IPS-20b (cell line): Measurements from ENCODE around the gene CD207.

Source experiments
- H3K27ac ChIP-seq: one replicate; pipeline ENCODE4 v1.5.1; 2013; ENCODE audit warnings: low read length
- H3K27me3 ChIP-seq: 2 replicates; pipeline ENCODE4 v1.6.1; 2013; ENCODE audit warnings: mild to moderate bottlenecking, low read length, inconsistent platforms; ENCODE audit not compliant: insufficient read depth
- H3K36me3 ChIP-seq: 2 replicates; pipeline ENCODE4 v1.6.1; 2013; ENCODE audit warnings: low read depth, mild to moderate bottlenecking, inconsistent platforms, low read length, moderate library complexity; ENCODE audit not compliant: insufficient read depth
- H3K4me1 ChIP-seq: 2 replicates; pipeline ENCODE4 v1.6.1; 2013; ENCODE audit warnings: mild to moderate bottlenecking, control low read depth, inconsistent platforms, low read length, moderate library complexity; ENCODE audit not compliant: insufficient read depth
- H3K4me3 ChIP-seq: 2 replicates; pipeline ENCODE4 v1.5.1; 2013; ENCODE audit warnings: mild to moderate bottlenecking, low read length, inconsistent platforms
- H3K9ac ChIP-seq: 2 replicates; pipeline ENCODE4 v1.6.1; 2013; ENCODE audit warnings: low read depth, mild to moderate bottlenecking, inconsistent platforms, low read length, moderate library complexity
- H3K9me3 ChIP-seq: 2 replicates; pipeline ENCODE4 v1.6.1; 2013; ENCODE audit warnings: mild to moderate bottlenecking, low read depth, low read length, inconsistent platforms; ENCODE audit not compliant: insufficient read depth

CD207 gene

DNA sequence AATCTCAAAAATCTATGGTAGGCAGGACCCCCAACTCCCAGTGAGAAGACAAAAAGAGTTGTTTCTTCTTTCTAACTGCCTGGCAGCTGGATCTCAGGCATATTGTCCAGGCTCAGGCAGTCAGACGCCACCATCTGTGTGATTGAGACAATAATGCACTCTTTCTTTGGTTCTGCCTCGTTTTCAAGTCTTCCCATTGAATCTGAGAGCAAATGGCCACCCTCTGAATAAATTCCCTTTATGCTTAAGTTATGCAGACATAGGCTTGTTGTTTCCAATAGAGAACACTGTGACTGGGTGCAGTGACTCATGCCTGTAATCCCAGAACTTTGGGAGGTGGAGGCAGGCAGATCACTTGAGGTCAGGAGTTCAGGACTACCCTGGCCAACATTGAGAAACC is 15.3 kb upstream of the CD207 start:
- no peak overlapping the region for H3K4me3 ChIP-seq
- H3K4me1 ChIP-seq, result no peaks in the 10 kb centered on the region
- H3K27me3 ChIP-seq, result no peaks in the 10 kb centered on the region; the same call in 1 of the 2 replicates
- H3K27ac ChIP-seq, result no peak overlapping the region
- H3K9me3 ChIP-seq, result no peaks in the 10 kb centered on the region
- H3K36me3 ChIP-seq, result no peaks in the 10 kb centered on the region
- H3K9ac ChIP-seq, result no peak overlapping the region

DNA sequence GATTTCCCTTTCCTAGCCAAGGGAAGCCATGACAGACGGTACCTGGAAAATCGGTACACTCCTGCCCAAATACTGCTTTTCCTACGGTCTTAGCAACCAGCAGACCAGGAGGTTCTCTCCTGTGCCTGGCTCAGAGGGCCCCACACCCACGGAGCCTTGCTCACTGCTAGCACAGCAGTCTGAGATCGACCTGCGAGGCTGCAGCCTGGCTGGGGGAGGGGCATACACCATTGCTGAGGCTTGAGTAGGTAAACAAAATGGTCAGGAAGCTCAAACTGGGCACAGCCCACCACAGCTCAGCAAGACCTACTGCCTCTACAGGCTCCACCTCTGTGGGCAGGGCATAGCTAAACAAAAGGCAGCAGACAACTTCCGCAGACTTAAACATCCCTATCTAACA is 6.8 kb upstream of the CD207 start:
- Histone ChIP-seq H3K27me3 (no peaks in the 10 kb centered on the region; the same call in 1 of the 2 replicates), H3K4me1 (no peaks in the 10 kb centered on the region), H3K9ac (no peak overlapping the region), H3K36me3 (no peaks in the 10 kb centered on the region), H3K27ac (no peak overlapping the region), H3K9me3 (no peaks in the 10 kb centered on the region), H3K4me3 (no peak overlapping the region)

DNA sequence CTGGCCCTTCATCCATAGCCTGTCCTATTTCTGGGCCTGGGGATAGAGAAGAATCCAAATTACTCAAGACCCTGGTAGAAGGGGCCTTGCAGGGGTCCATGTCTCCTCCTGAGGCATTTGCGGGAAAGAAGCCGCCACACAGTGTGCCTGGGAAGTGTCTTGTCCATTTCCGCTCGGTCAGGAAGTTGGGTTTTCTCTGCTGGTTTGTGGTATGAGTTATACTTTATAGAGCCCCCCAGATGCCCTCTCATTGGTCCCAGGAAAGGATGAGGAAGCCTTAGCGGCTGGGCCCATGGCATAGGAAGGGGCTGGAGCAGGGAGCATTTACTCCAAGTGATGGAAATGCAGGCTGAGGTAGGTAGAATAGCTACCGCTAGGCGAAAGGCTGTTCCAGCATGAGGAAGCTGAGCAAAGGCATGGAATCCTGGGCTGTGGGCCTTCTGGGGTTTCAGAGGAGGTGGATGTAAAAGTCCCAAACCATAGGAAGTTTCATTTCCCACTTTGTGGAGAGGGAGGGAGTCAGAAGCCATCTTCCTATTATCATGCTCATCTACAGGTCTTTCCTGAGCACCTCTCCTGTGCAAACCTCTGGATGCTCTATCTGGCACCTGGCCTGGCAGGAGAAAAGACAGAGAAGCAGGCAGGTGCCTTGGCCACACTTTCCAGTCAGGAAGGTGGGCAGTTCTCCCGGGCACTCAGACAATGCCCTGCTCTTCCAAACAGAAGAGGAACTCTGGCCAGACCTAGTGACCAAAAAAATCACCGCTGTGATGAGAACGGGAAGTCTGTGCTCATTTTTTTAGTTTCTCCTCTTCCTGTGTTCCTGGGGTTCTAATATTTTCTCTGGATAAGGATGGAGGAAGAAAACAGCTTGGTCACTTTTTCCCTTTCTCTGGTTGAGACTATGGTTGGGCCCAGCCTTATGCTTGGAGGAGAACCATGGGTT is 2.6 kb upstream of the CD207 start:
- no peaks in the 10 kb centered on the region for H3K4me1 ChIP-seq
- no peaks in the 10 kb centered on the region; the same call in 1 of the 2 replicates for H3K27me3 ChIP-seq
- no peak overlapping the region for H3K4me3 ChIP-seq
- H3K9me3 ChIP-seq, result no peaks in the 10 kb centered on the region
- H3K27ac ChIP-seq, result no peak overlapping the region
- H3K9ac ChIP-seq, result no peak overlapping the region
- no peaks in the 10 kb centered on the region for H3K36me3 ChIP-seq

DNA sequence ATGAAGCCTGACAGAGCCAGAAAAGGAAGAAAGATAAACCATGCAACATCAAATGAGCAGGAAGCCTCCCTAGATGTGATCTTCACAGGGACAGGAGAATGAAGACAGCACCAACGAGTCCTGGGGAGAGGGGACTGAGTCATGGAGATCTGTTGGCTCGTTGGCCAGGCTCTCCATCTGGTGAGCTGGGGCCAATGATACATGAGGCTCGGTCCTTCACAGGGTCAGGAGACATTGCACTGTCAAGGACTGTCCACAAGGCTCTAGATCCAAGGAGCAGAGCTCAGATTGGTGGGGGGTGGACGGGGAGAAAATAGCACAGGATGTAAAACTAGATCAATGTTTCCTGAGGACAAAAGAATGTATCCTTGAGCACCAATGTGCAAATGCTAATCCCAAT is 735 bp downstream of the CD207 start:
- no peak overlapping the region for H3K9ac ChIP-seq
- no peaks in the 10 kb centered on the region for H3K36me3 ChIP-seq
- no peak overlapping the region for H3K27ac ChIP-seq
- H3K9me3 ChIP-seq, result no peaks in the 10 kb centered on the region
- no peak overlapping the region for H3K4me3 ChIP-seq
- H3K27me3 ChIP-seq, result no peaks in the 10 kb centered on the region; the same call in 1 of the 2 replicates
- no peaks in the 10 kb centered on the region for H3K4me1 ChIP-seq

DNA sequence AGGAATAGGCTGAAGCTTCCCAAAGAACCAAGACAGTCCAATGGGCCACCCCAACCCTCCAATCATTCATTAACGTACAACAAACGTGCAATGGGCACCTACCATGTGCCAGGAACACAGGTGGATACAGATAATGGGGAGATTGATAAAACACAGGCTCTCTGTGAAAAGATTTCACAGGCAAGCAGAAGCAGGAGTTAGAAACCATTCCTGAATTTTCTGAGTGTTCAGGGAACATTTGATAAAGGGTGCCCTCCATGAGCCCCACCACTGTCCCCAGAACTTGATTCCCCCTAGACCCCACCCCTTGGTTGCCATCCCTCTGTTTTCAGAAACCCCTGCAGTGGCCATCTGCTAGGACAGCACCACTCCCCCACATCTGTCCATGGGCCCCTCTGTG is 1.5 kb downstream of the CD207 start:
- Histone ChIP-seq H3K4me1 (no peaks in the 10 kb centered on the region), H3K27ac (no peak overlapping the region), H3K36me3 (no peaks in the 10 kb centered on the region), H3K9me3 (no peaks in the 10 kb centered on the region), H3K4me3 (no peak overlapping the region), H3K9ac (no peak overlapping the region), H3K27me3 (no peaks in the 10 kb centered on the region; the same call in 1 of the 2 replicates)

DNA sequence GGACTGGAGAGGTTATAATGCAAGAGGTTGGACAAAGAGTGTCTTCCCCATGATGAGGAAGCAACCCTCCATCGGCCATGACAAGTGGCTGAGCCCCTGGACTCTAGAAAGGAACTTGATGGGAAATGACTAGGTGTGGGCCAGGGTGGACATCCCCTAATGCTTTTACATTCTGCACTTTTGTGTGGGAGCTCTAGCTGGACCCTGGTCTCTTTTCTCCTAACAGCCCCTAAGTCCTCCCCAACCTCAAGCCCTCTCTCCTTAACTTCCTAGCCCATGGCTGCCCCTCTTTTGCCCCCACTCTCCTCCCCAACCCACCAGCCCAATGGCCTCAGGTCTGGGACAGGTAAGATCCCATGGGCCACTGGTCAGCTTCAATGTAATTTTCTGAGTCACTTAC is 2.4 kb downstream of the CD207 start:
- Histone ChIP-seq H3K4me1 (no peaks in the 10 kb centered on the region), H3K4me3 (no peak overlapping the region), H3K36me3 (no peaks in the 10 kb centered on the region), H3K9ac (no peak overlapping the region), H3K27me3 (no peaks in the 10 kb centered on the region; the same call in 1 of the 2 replicates), H3K27ac (no peak overlapping the region), H3K9me3 (no peaks in the 10 kb centered on the region)

DNA sequence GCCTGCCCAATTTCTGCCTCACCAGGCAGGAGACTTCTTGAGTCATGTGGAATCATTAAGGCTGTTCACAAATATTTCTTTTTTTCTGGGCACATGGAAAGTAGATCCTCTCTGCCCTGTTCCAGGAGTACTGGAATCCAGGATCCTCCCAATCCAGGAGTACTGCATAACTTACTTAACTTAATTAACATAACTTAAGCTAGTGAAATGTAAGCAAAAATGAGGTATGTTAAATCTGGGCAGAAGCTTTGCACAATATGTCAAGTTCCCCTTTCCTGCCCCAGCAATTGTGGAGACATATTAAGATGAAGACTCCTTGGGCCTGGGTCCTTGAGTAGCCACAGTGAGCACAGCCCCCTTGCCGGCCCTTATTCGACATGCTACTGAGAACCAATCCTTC is 3.2 kb downstream of the CD207 start:
- Histone ChIP-seq H3K36me3 (no peaks in the 10 kb centered on the region), H3K4me1 (no peaks in the 10 kb centered on the region), H3K27ac (no peak overlapping the region), H3K9ac (no peak overlapping the region), H3K9me3 (no peaks in the 10 kb centered on the region), H3K27me3 (no peaks in the 10 kb centered on the region), H3K4me3 (no peak overlapping the region)

DNA sequence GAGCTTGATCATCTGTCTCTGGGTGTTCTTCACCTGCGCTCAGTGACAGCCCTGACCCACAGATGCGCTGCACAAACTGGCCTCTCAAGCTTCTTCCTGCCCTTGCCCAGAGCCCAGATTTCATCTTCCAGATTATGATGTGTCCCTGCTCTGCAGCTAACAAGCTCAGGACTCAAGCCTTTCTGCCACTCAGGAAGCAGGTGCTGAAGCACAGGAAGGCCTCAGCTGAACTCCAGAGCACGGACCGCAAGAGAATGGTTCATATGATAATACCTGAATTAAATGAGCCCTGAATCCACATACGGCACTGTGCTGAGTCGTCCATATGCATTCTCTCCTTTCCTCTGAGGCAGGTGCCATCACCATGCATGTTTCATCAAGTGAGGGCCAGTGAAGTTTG is 3.8 kb downstream of the CD207 start:
- Histone ChIP-seq H3K9me3 (no peaks in the 10 kb centered on the region), H3K4me1 (no peaks in the 10 kb centered on the region), H3K27me3 (no peaks in the 10 kb centered on the region), H3K4me3 (no peak overlapping the region), H3K27ac (no peak overlapping the region), H3K9ac (no peak overlapping the region), H3K36me3 (no peaks in the 10 kb centered on the region)

DNA sequence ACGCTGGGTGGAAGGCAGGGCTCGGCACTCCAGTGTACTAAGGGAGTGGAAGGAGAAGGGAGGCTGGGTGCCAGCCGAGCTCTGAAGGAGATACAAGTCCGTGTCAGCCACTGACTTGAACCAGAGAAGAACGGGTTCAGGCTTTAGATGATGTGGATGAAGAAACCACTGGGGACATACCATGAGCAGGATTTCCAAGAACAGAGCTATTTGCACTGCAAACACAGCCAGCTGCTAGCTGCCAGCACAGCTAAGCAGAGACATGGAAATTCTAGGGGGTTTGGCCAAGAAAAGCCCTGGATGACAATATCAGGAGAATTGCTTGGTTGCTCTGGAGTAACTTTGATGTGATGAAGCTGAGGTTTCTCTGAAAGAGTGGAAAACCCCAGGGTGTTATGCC is 5.2 kb downstream of the CD207 start:
- H3K27ac ChIP-seq, result no peak overlapping the region
- no peaks in the 10 kb centered on the region for H3K4me1 ChIP-seq
- H3K9ac ChIP-seq, result no peak overlapping the region
- no peaks in the 10 kb centered on the region for H3K27me3 ChIP-seq
- no peak overlapping the region for H3K4me3 ChIP-seq
- no peaks in the 10 kb centered on the region for H3K36me3 ChIP-seq
- no peaks in the 10 kb centered on the region for H3K9me3 ChIP-seq

DNA sequence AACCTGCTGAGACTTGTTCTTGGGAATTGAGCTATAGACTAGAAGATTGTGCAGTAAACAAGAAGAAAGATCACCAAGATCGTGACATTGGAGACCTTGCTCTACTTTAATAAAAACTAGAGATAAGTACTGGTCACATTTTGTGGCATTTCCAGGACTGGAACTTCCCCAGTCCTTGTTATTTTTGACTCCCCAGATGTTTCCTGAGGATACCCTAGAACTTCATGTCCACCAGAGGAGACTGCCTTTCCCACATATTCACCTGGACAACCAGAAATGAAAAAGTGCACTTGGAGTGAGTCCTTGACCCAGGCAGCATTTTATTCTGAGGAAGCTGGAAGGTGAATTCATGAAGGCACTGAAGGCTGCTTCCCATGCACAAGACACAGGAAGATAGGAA is 5.7 kb downstream of the CD207 start:
- H3K27me3 ChIP-seq, result no peaks in the 10 kb centered on the region

DNA sequence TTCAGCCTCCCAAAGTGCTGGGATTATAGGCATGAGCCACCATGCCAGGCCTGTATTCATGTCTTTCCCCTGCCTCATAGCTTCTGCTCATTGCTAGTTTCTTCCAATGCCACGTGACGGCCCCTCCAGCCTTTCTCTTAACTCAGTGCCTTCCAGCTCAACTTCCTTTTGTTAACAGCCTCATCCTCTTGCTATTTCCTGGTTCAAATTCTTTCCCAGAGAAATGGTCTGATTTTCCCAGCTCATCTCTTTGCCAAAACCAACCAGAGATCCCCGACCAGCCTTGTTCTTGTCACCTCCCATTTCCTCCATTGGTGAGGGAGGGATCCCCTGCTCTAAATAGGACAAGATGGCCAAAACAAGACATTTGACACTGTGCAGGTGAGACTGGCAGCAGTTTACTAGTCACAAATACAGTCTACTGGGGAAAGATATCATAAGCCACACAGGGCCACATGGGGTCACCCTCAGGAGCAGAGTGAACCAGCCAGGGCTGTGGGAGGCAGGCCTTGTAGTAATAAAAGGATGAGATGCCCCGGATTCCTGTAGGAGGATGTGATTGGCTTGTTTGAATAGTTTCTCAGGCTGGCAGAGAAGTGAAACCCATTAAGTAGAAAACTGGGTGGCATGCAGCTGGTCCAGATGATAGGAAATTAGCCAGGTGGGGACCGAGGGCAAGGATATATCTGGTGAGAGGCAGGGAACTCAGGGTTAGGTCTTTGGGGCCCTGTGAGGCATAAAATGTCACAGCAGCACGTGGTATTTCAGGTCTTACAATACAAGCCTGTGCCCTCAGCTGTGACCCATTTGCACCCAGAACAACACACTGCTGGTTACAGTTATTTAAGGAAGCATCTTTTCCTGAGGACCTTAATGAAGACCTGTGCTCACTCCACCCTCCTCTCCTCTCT is 6.4 kb downstream of the CD207 start:
- Histone ChIP-seq H3K27ac (no peak overlapping the region), H3K36me3 (no peaks in the 10 kb centered on the region), H3K27me3 (no peaks in the 10 kb centered on the region), H3K4me3 (no peak overlapping the region), H3K4me1 (no peaks in the 10 kb centered on the region), H3K9ac (no peak overlapping the region), H3K9me3 (no peaks in the 10 kb centered on the region)

More for the DNA sequence above, 5.7 kb downstream of the CD207 start:
- Histone ChIP-seq H3K9ac (no peak overlapping the region), H3K4me1 (no peaks in the 10 kb centered on the region), H3K36me3 (no peaks in the 10 kb centered on the region), H3K27ac (no peak overlapping the region), H3K9me3 (no peaks in the 10 kb centered on the region), H3K4me3 (no peak overlapping the region)
